NCI-H2227 treated with DMSO at 0.1 percent for 48 hours (cell line): Measurements from ENCODE around the gene PYURF.

Experiments
- DNase-seq: peaks from one replicate; lab custom pipeline; 2025; lab: John Stamatoyannopoulos, UW

The PYURF gene

GRCh38 chr4:88511236-88511635 lies 12.3 kb downstream of the PYURF start:
- no peak for DNase-seq

- DNase-seq, result no peak
Measured at GRCh38 chr4:88503344-88503743, 20.2 kb downstream of the PYURF start.

GRCh38 chr4:88497859-88498409 lies 25.6 kb downstream of the PYURF start:
- no peak for DNase-seq

- DNase-seq, result no peak
Measured at GRCh38 chr4:88489100-88489761, 34.3 kb downstream of the PYURF start.

GRCh38 chr4:88481537-88481936 lies 42.0 kb downstream of the PYURF start:
- no peak for DNase-seq

- no peak for DNase-seq
Measured at GRCh38 chr4:88478247-88478646, 45.3 kb downstream of the PYURF start.

- no peak for DNase-seq
Measured at GRCh38 chr4:88477229-88477860, 46.2 kb downstream of the PYURF start.
